OCI-LY3 (cell line): Measurements from ENCODE around the gene ROCK2.

Experiments used
- EZH2phosphoT487 ChIP-seq: fragments of 200-600 bp; shearing (Covaris generic); IDR thresholded peaks from 2 replicates; pipeline ENCODE4 v1.6.1; 2018; ENCODE audit warnings: antibody characterized with exemption, mixed run types, low read depth
- TF ChIP-seq, protein P1 (sequence below): fragments of 200-600, 300-600 bp; sonication (generic); IDR thresholded peaks from 2 replicates; pipeline ENCODE4 v1.5.1; 2014; ENCODE audit warnings: antibody characterized with exemption, low read length, low read depth

DNA sequence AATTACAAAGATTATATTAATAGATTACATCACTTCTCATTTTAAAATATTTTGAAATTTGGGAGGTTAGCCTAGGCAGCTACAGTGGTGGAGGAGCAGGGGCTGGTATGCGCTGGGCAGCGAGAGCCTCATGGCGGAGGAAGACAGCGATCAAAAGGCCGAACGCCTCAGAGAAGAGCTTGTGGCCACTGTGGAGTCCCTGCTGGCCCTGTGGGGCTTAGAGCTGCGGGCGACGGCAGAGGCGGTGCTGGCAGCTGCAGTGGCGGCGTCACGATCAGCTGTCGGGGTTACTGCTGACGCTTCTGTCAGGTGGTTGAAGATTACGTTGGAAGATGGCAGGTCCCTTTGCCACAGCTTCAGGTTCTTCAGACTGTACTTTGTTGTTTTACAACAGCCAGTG, 87.4 kb downstream of the ROCK2 start:
- TF ChIP-seq, protein P1, sequence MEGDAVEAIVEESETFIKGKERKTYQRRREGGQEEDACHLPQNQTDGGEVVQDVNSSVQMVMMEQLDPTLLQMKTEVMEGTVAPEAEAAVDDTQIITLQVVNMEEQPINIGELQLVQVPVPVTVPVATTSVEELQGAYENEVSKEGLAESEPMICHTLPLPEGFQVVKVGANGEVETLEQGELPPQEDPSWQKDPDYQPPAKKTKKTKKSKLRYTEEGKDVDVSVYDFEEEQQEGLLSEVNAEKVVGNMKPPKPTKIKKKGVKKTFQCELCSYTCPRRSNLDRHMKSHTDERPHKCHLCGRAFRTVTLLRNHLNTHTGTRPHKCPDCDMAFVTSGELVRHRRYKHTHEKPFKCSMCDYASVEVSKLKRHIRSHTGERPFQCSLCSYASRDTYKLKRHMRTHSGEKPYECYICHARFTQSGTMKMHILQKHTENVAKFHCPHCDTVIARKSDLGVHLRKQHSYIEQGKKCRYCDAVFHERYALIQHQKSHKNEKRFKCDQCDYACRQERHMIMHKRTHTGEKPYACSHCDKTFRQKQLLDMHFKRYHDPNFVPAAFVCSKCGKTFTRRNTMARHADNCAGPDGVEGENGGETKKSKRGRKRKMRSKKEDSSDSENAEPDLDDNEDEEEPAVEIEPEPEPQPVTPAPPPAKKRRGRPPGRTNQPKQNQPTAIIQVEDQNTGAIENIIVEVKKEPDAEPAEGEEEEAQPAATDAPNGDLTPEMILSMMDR: no peak
- no peak for TF ChIP-seq EZH2phosphoT487
